ENCODE measurements around the gene CAMSAP3. TPM values are rescaled to one million over a fixed set of nuclear protein-coding genes. Genes with fewer than 3 reads are reported as not detected.
A peak's percentile ranks its signal among the peaks of the same experiment; 100 is the strongest.

Gene CAMSAP3, protein sequence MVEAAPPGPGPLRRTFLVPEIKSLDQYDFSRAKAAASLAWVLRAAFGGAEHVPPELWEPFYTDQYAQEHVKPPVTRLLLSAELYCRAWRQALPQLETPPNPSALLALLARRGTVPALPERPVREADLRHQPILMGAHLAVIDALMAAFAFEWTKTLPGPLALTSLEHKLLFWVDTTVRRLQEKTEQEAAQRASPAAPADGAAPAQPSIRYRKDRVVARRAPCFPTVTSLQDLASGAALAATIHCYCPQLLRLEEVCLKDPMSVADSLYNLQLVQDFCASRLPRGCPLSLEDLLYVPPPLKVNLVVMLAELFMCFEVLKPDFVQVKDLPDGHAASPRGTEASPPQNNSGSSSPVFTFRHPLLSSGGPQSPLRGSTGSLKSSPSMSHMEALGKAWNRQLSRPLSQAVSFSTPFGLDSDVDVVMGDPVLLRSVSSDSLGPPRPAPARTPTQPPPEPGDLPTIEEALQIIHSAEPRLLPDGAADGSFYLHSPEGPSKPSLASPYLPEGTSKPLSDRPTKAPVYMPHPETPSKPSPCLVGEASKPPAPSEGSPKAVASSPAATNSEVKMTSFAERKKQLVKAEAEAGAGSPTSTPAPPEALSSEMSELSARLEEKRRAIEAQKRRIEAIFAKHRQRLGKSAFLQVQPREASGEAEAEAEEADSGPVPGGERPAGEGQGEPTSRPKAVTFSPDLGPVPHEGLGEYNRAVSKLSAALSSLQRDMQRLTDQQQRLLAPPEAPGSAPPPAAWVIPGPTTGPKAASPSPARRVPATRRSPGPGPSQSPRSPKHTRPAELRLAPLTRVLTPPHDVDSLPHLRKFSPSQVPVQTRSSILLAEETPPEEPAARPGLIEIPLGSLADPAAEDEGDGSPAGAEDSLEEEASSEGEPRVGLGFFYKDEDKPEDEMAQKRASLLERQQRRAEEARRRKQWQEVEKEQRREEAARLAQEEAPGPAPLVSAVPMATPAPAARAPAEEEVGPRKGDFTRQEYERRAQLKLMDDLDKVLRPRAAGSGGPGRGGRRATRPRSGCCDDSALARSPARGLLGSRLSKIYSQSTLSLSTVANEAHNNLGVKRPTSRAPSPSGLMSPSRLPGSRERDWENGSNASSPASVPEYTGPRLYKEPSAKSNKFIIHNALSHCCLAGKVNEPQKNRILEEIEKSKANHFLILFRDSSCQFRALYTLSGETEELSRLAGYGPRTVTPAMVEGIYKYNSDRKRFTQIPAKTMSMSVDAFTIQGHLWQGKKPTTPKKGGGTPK
- polyA plus RNA-seq (2012; ENCODE audit: insufficient read depth, insufficient read length), result 11.4 TPM

- DNase-seq (ENCODE audit: low read depth, low spot score), result peak; percentile 49
- peak within 1 kb of the TSS; percentile 44 for H3K4me3 ChIP-seq (ENCODE audit: low read length)
Observed at GRCh38 chr19:7595466-7596133, at the start of gene CAMSAP3. Gene CAMSAP3, plus strand, starts transcription at chr19:7595863. Its CDS starts 140 bp downstream, at chr19:7596003.

DNA sequence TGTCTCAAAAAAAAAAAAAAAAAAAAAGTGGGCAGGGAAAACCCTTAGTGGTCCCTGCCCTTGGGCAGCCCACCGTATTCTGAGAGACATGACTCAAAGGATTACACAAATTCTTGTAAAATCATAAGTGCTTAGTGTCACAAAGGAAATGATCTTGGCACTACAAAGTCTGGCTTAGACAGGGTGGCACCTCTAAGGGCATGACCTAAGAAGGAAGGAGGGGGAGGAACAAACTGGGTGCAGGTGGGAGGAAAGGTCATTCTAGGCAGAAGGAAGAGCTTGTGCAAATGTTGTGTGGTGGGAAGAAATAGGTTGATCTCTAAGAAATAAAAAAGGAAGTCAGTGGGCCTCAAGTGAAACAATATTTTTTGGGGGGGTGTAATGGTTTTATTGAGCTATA is 49.8 kb upstream of the CAMSAP3 start:
- no peak for DNase-seq (ENCODE audit: low read depth, low spot score)
- H3K4me3 ChIP-seq (ENCODE audit: low read length), result no peak overlapping the region

DNA sequence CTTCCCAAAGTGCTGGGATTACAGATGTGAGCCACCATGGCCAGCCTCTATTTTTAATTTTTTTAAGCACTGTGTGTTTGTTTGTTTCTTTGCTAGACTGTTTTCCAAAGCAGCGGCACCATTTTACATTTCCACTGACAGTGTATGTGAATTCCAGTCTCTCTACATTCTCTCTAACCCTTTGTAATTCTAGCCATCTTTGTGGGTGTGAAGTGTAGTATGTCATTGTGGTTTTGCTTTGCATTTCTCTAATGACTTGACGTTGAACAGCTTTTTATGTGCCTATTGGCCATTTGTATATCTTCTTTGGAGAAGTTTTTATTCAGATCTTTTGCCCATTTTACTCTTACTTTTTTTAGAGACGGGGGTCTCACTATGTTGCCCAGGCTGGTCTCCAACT is 48.5 kb upstream of the CAMSAP3 start:
- DNase-seq (ENCODE audit: low read depth, low spot score), result no peak
- H3K4me3 ChIP-seq (ENCODE audit: low read length), result no peak overlapping the region

DNA sequence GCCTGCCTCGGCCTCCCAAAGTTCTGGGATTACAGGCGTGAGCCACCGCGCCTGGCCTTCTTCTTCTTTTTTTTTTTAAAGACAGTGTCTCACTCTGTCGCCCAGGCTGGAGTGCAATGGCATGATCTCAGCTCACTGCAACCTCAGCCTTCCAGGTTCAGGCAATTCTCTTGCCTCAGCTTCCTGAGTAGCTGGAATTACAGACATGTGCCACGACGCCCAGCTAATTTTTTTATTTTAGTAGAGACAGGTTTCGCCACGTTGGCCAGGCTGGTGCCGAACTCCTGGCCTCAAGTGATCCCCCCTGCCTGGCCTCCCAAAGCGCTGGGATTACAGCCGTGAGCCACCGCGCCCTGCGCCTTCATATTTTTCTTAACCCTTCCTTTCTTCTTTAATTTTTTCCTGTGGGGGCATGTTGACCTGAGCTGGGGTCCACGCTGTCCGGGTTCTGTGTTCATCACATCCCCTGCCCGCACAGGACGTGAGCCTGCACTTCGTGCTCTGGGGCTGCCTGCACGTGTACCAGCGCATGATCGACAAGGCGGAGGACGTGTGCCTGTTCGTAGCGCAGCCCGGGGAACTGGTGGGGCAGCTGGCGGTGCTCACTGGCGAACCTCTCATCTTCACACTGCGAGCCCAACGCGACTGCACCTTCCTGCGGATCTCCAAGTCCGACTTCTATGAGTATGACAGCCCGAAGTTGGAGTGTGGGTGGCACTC is 46.1 kb upstream of the CAMSAP3 start:
- H3K4me3 ChIP-seq (ENCODE audit: low read length), result no peak overlapping the region
- DNase-seq (ENCODE audit: low read depth, low spot score), result no peak

DNA sequence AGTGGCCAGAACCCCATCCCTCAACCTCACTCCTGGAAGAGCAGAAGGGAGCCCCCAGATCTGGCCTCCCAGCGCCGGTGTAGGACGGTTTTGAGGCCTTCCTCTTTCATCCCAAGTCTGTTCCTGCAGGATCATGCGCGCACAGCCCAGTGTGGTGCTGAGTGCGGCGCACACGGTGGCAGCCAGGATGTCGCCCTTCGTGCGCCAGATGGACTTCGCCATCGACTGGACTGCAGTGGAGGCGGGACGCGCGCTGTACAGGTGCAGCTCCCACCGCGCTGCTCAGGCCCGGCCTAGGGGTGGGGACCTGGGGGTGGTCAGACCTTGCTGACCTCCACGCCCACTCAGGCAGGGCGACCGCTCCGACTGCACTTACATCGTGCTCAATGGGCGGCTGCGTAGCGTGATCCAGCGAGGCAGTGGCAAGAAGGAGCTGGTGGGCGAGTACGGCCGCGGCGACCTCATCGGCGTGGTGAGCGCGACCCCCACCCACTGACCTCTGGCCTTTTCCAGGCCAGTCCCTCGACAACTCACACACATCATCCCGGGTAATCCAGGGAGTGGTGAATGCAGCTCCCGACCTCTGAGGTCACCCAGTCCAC is 45.4 kb upstream of the CAMSAP3 start:
- H3K4me3 ChIP-seq (ENCODE audit: low read length), result no peak overlapping the region
- DNase-seq (ENCODE audit: low read depth, low spot score), result no peak

GRCh38 chr19:7550987-7551761 is 44.5 kb upstream of the CAMSAP3 start:
- no peak for DNase-seq (ENCODE audit: low read depth, low spot score)
- H3K4me3 ChIP-seq (ENCODE audit: low read length), result no peak overlapping the region

- DNase-seq (ENCODE audit: low read depth, low spot score), result no peak
- H3K4me3 ChIP-seq (ENCODE audit: low read length), result no peak overlapping the region
Observed at GRCh38 chr19:7552781-7553180, 42.9 kb upstream of the CAMSAP3 start.

DNA sequence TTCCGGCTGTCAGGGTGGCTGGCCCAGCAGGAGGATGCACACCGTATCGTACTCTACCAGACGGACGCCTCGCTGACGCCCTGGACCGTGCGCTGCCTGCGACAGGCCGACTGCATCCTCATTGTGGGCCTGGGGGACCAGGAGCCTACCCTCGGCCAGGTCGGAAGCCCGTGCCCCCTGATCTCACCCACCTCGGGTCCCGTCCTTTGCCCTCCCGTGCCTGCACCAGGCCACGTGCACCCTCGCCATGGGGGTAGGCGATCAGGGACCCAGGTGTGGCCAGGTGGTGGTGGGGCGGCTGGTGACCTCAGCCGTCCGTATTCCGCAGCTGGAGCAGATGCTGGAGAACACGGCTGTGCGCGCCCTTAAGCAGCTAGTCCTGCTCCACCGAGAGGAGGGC is 41.1 kb upstream of the CAMSAP3 start:
- no peak for DNase-seq (ENCODE audit: low read depth, low spot score)
- no peak overlapping the region for H3K4me3 ChIP-seq (ENCODE audit: low read length)

GRCh38 chr19:7554990-7555864 is 40.4 kb upstream of the CAMSAP3 start:
- no peak overlapping the region for H3K4me3 ChIP-seq (ENCODE audit: low read length)

DNA sequence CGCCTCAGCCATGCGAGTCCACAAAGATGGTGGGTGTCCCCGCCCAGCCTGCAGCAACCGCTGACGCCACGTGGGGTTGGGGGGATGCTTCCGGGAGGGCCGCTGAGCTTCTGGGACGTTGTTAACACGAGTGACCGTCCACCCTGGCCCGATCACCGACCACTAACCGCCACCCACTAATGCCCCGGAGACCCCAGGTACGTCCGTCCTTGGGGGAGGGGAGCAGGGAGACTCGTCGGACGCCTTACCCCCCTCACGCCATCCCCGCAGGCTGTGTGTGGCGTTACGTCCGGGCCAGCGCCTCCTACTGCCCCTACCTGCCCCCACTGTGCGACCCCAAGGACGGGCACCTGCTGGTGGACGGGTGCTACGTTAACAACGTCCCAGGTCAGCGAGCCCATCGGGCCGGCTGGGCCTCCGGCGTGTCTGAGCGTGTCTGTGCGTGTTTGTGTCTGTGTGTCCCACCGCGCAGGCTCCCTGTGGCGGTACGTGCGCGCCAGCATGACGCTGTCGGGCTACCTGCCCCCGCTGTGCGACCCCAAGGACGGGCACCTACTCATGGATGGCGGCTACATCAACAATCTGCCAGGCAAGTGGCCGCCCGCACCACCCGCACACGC is 38.9 kb upstream of the CAMSAP3 start:
- no peak overlapping the region for H3K4me3 ChIP-seq (ENCODE audit: low read length)
- DNase-seq (ENCODE audit: low read depth, low spot score), result no peak

More at GRCh38 chr19:7554990-7555864, 40.4 kb upstream of the CAMSAP3 start:
- no peak for DNase-seq (ENCODE audit: low read depth, low spot score)

DNA sequence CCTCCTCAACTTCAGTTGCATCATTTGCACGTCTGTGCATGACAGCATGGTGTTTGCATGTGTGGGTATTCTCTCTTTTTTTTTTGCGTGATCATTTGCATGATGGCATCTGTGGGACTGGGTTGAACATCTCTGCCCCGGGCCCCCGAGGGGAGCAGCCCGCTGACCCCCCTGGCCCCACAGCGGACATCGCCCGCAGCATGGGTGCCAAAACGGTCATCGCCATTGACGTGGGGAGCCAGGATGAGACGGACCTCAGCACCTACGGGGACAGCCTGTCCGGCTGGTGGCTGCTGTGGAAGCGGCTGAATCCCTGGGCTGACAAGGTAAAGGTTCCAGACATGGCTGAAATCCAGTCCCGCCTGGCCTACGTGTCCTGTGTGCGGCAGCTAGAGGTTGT is 37.0 kb upstream of the CAMSAP3 start:
- no peak for DNase-seq (ENCODE audit: low read depth, low spot score)
- no peak overlapping the region for H3K4me3 ChIP-seq (ENCODE audit: low read length)

DNA sequence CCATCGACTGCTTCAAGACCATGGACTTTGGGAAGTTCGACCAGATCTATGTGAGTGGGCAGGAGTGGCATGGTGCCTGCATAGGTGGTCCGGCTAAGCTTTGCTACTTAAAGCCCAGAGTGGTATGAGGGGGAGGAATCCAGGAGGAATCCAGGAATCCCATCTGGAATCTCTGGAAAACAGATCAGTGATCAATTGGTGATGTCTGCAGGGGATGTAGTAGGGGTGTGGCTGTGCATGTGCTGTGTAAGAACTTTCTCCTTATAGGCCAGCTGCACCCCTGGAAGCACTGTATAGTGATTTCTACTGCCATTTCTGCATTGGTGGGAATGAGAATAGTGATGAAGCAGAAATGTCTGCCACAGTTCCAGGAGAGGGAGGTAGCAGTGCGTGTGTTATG is 36.6 kb upstream of the CAMSAP3 start:
- no peak for DNase-seq (ENCODE audit: low read depth, low spot score)
- no peak overlapping the region for H3K4me3 ChIP-seq (ENCODE audit: low read length)

DNA sequence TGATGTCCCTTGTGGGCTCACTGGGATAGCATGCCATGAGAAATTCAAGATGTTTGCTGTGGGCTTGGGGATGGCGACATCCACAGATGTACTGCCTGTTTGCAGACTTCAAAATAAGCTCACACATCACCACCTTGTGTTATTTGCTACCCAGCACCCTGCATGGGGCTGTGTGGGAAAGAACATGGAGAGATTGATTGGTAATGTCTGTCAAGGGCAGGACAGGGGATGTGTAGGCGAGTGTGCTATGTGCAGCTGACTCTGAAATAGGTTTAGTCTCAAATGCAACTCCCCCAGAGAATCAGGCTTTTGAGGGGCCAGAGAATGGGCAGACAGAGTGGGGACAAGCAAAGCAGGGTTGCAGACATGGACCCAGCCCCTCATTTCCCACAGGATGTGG is 35.4 kb upstream of the CAMSAP3 start:
- no peak overlapping the region for H3K4me3 ChIP-seq (ENCODE audit: low read length)
- no peak for DNase-seq (ENCODE audit: low read depth, low spot score)

- H3K4me3 ChIP-seq (ENCODE audit: low read length), result no peak overlapping the region
- no peak for DNase-seq (ENCODE audit: low read depth, low spot score)
Observed at GRCh38 chr19:7561325-7561724, 34.3 kb upstream of the CAMSAP3 start.

DNA sequence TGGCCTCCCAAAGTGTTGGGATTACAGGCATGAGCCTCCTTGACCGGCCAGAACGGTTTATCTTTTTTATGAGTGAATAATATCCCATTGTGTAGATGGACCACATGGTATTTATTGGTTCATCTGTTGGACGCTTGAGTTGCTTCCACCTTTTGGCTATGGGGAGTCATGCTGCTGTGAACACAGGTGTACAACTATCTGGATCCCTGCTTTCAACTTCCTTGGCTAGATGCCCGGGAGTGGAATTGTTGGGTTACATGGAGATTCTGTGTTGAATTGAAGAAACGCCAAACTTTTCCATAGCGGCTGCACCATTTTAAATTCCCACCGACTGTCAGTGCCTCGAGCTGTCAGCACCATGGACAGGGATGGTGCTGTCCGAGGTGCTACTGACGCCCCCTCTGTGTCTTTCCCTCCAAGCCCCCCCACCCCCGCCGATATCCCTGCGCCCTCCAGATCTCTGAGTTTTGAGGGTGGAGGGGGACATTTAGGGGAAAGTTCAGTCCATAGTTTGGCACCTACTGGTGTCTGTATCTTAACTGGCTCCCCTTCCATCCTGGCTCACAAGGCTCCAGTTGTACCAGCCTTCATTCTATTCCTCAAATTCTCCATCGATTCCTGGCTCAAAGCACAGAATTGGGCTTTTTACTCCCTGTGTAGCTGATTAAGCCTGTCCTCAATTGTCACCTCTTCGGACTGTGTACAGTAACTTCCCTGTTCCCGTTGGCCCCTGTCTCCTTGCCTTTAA is 32.8 kb upstream of the CAMSAP3 start:
- no peak for DNase-seq (ENCODE audit: low read depth, low spot score)
- H3K4me3 ChIP-seq (ENCODE audit: low read length), result no peak overlapping the region

All from Jurkat, Clone E6-1 (cell line).